Mesodermal cell (in vitro differentiated cells): ENCODE measurements around the gene COQ2.
"Not testable (repeated sequence)": the region's sequence is repeated elsewhere in the genome, so short reads cannot be mapped to it uniquely, and the experiment has no call there.

Experiments used
- H3K27ac ChIP-seq: 2 replicates; pipeline ENCODE4 v1.7.0; 2013; ENCODE audit warnings: mild to moderate bottlenecking, low read depth, low read length, moderate library complexity; ENCODE audit not compliant: severe bottlenecking
- H3K36me3 ChIP-seq: 2 replicates; pipeline ENCODE4 v1.7.1; 2013; ENCODE audit warnings: mild to moderate bottlenecking, low read length, moderate library complexity; ENCODE audit not compliant: control insufficient read depth, insufficient read depth
- H3K4me1 ChIP-seq: one replicate; pipeline ENCODE4 v1.7.1; 2013; ENCODE audit warnings: mild to moderate bottlenecking, low read length; ENCODE audit not compliant: insufficient read depth, control insufficient read depth, poor library complexity, severe bottlenecking
- H3K4me3 ChIP-seq: 2 replicates; pipeline ENCODE4 v1.7.0; 2013; ENCODE audit warnings: low read length, control low read depth, mild to moderate bottlenecking; ENCODE audit not compliant: insufficient read depth, poor library complexity, severe bottlenecking; ENCODE audit errors: extremely low read depth
- H3K9me3 ChIP-seq: 2 replicates; pipeline ENCODE4 v1.7.1; 2013; ENCODE audit warnings: mild to moderate bottlenecking, low read length, moderate library complexity; ENCODE audit not compliant: control insufficient read depth
- WGBS, 2 experiments: methylation state at CpG; one replicate each; pipeline ENCODE4 v1.1.5; 2013; ENCODE audit warnings: missing lambda C conversion rate in 2 of 2; ENCODE audit not compliant: insufficient coverage in 2 of 2; 5-methylcytosine and 5-hydroxymethylcytosine counted together

Gene COQ2

GRCh38 chr4:83283181-83283580 lies 1.4 kb downstream of the COQ2 start:
- H3K4me1 ChIP-seq, result peaks cover 10% of the 10 kb centered on the region
- peaks cover 6% of the 10 kb centered on the region for H3K36me3 ChIP-seq
- no peaks in the 10 kb centered on the region for H3K9me3 ChIP-seq
- H3K4me3 ChIP-seq, result no peak overlapping the region
- 90 to 93% methylated on average over 6 to 7 of the region's 7 CpGs for WGBS, 2 experiments
- no peak overlapping the region for H3K27ac ChIP-seq

GRCh38 chr4:83282049-83282535 lies 2.5 kb downstream of the COQ2 start:
- Histone ChIP-seq H3K9me3 (no peaks in the 10 kb centered on the region), H3K27ac (no peak overlapping the region), H3K4me1 (peaks cover 10% of the 10 kb centered on the region), H3K4me3 (no peak overlapping the region), H3K36me3 (peaks cover 6% of the 10 kb centered on the region)
- WGBS, 2 experiments, result 60% methylated on average over 1 of the region's 4 CpGs; no CpG with 5 or more reads in 1 of the 2 experiments

GRCh38 chr4:83281307-83281706 lies 3.3 kb downstream of the COQ2 start:
- 90% methylated on average over 2 of the region's 4 CpGs; no CpG with 5 or more reads in 1 of the 2 experiments for WGBS, 2 experiments
- Histone ChIP-seq H3K4me1 (peaks cover 10% of the 10 kb centered on the region), H3K27ac (no peak overlapping the region), H3K4me3 (no peak overlapping the region), H3K9me3 (no peaks in the 10 kb centered on the region), H3K36me3 (peaks cover 11% of the 10 kb centered on the region)

GRCh38 chr4:83276299-83277040 lies 8.1 kb downstream of the COQ2 start:
- no peak overlapping the region for H3K4me3 ChIP-seq
- H3K27ac ChIP-seq, result no peak overlapping the region
- H3K4me1 ChIP-seq, result no peaks in the 10 kb centered on the region
- WGBS, 2 experiments, result 100% methylated on average over 1 of the region's 3 CpGs; no CpG with 5 or more reads in 1 of the 2 experiments
- H3K36me3 ChIP-seq, result peaks cover 14% of the 10 kb centered on the region
- H3K9me3 ChIP-seq, result no peaks in the 10 kb centered on the region

- not testable (repeated sequence) for H3K4me3 ChIP-seq, H3K9me3 ChIP-seq, H3K27ac ChIP-seq, H3K4me1 ChIP-seq
- H3K36me3 ChIP-seq, result peaks cover 21% of the 10 kb centered on the region
- 67 to 89% methylated on average over 1 to 2 of the region's 3 CpGs for WGBS, 2 experiments
Observed at GRCh38 chr4:83273926-83274325, 10.7 kb downstream of the COQ2 start.

- H3K9me3 ChIP-seq, result no peaks in the 10 kb centered on the region
- H3K4me1 ChIP-seq, result no peaks in the 10 kb centered on the region
- H3K27ac ChIP-seq, result no peak overlapping the region
- peaks cover 15% of the 10 kb centered on the region for H3K36me3 ChIP-seq
- 100% methylated on average over 1 to 4 of the region's 5 CpGs for WGBS, 2 experiments
- no peak overlapping the region for H3K4me3 ChIP-seq
Observed at GRCh38 chr4:83272900-83273299, 11.7 kb downstream of the COQ2 start.

- 100% methylated on average over 1 of the region's 1 CpG; no CpG with 5 or more reads in 1 of the 2 experiments for WGBS, 2 experiments
Observed at GRCh38 chr4:83269256-83269655, 15.3 kb downstream of the COQ2 start.

GRCh38 chr4:83268491-83268890 lies 16.1 kb downstream of the COQ2 start:
- H3K27ac ChIP-seq, result no peak overlapping the region
- H3K9me3 ChIP-seq, result no peaks in the 10 kb centered on the region
- no peaks in the 10 kb centered on the region for H3K4me1 ChIP-seq
- H3K4me3 ChIP-seq, result no peak overlapping the region
- peaks cover 34% of the 10 kb centered on the region for H3K36me3 ChIP-seq
- WGBS, 2 experiments, result no CpG with 5 or more reads among the region's 2 CpGs

More at GRCh38 chr4:83269256-83269655, 15.3 kb downstream of the COQ2 start:
- H3K36me3 ChIP-seq, result peaks cover 32% of the 10 kb centered on the region
- H3K4me3 ChIP-seq, result no peak overlapping the region
- no peaks in the 10 kb centered on the region for H3K4me1 ChIP-seq
- H3K9me3 ChIP-seq, result no peaks in the 10 kb centered on the region
- H3K27ac ChIP-seq, result no peak overlapping the region

- H3K36me3 ChIP-seq, result peaks cover 39% of the 10 kb centered on the region
- H3K4me1 ChIP-seq, result no peaks in the 10 kb centered on the region
- no peaks in the 10 kb centered on the region for H3K9me3 ChIP-seq
- 90% methylated on average over 2 of the region's 3 CpGs; no CpG with 5 or more reads in 1 of the 2 experiments for whole genome bisulfite sequencing, 2 experiments
- H3K4me3 ChIP-seq, result no peak overlapping the region
- no peak overlapping the region for H3K27ac ChIP-seq
Observed at GRCh38 chr4:83267830-83268475, 16.6 kb downstream of the COQ2 start.

- Histone ChIP-seq H3K9me3 (no peaks in the 10 kb centered on the region), H3K36me3 (peaks cover 40% of the 10 kb centered on the region), H3K4me3 (no peak overlapping the region), H3K27ac (no peak overlapping the region), H3K4me1 (no peaks in the 10 kb centered on the region)
- WGBS, 2 experiments, result 71 to 96% methylated on average over 1 to 6 of the region's 7 CpGs
Observed at GRCh38 chr4:83267121-83267829, 17.3 kb downstream of the COQ2 start.
